Measurements from ENCODE around the gene C6orf118. TPM values are rescaled to one million over a fixed set of nuclear protein-coding genes. Genes with fewer than 3 reads are reported as not detected.

Gene C6orf118
- total and polyA plus RNA-seq, 7 donors = not detected

DNA sequence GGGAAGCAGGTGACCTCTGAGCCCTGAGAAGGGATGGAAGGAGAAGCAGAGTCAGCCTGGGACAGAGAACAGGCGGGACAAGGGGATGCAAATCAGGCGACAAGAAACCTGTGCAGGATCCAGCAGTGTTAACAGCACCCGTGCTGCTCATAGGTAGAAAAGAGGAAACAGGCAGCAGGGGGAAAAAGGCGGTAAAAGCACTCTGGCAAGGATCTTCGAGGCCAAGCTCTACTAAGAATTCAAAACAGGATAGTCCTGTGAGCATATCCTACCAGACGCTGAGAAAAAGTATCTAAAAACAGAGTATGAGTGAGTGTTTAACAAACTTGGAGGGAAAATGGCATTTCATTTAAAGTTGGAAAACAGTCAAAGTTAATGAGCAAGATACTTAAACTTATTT lies 16.7 kb downstream of the C6orf118 start:
- Histone ChIP-seq H3K27me3 (ENCODE audit: insufficient read depth in 3 of 3, low read length in 2 of 3) (no peaks in the 10 kb centered on the region), H3K27ac (no peak overlapping the region), H3K36me3 (ENCODE audit: insufficient read depth in 1 of 2, low read depth in 1 of 2) (no peaks in the 10 kb centered on the region), H3K4me1 (no peaks in the 10 kb centered on the region), H3K9me3 (no peaks in the 10 kb centered on the region), H3K4me3 (no peak overlapping the region)
- TF ChIP-seq, protein P1, sequence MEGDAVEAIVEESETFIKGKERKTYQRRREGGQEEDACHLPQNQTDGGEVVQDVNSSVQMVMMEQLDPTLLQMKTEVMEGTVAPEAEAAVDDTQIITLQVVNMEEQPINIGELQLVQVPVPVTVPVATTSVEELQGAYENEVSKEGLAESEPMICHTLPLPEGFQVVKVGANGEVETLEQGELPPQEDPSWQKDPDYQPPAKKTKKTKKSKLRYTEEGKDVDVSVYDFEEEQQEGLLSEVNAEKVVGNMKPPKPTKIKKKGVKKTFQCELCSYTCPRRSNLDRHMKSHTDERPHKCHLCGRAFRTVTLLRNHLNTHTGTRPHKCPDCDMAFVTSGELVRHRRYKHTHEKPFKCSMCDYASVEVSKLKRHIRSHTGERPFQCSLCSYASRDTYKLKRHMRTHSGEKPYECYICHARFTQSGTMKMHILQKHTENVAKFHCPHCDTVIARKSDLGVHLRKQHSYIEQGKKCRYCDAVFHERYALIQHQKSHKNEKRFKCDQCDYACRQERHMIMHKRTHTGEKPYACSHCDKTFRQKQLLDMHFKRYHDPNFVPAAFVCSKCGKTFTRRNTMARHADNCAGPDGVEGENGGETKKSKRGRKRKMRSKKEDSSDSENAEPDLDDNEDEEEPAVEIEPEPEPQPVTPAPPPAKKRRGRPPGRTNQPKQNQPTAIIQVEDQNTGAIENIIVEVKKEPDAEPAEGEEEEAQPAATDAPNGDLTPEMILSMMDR (IDR thresholded peaks at IDR 0.05) = no peak
- WGBS, 3 donors = 77 to 91% (median 79%) methylated on average over 6 of the region's 6 CpGs
- DNase-seq (no peak), ATAC-seq (no peak)
- intact Hi-C loops (cut with DNase I) = no loop called here

DNA sequence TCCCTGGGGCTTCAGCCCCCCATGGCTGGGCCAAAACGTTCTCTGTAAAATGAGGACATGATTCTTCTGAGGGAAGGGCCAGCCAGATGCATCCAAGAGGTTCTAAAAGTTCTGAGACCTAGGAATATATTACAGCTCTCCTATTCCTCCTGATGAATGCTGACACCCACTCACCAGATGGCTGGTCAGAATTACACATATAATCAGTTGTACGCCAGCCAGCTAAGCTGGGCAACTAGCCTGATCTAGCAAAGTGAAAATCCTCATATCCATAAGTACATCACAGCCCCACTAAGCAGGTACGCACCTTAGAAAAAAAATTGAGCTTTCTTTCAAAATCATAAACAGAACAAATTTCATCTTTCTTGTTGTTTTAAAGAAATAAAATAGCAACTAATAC lies 34.8 kb downstream of the C6orf118 start:
- Histone ChIP-seq H3K4me3 (no peak overlapping the region), H3K36me3 (ENCODE audit: insufficient read depth in 1 of 2, low read depth in 1 of 2) (no peaks in the 10 kb centered on the region), H3K27ac (no peak overlapping the region), H3K9me3 (no peaks in the 10 kb centered on the region), H3K4me1 (no peaks in the 10 kb centered on the region), H3K27me3 (ENCODE audit: insufficient read depth in 3 of 3, low read length in 2 of 3) (no peaks in the 10 kb centered on the region)
- ATAC-seq (no peak), DNase-seq (no peak)
- WGBS, 3 donors = 63 to 75% (median 74%) methylated on average over 3 of the region's 3 CpGs
- intact Hi-C loops (cut with DNase I) = no loop called here
- TF ChIP-seq, protein P1 (IDR thresholded peaks at IDR 0.05) = no peak

DNA sequence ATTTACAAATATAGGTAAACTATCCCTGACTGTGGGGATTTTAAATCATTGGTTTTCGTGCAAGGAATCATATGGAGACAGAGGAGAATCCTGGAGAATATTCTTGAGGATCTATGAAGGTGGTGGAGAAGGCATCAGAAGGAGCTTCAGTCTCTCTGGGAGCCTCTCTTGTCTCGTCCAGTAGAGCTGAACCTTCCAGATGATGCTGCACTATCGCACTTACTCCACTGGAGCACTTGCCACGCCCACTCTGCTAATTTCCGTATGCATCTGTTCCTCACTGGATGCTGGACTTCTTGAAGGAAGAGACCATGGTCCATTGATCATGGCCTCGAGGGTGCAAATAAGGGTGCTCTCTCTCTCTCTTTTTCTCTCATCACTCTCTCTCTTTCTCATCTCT lies 36.8 kb downstream of the C6orf118 start:
- Histone ChIP-seq H3K9me3 (no peaks in the 10 kb centered on the region), H3K27me3 (ENCODE audit: insufficient read depth in 3 of 3, low read length in 2 of 3) (no peaks in the 10 kb centered on the region), H3K36me3 (ENCODE audit: insufficient read depth in 1 of 2, low read depth in 1 of 2) (no peaks in the 10 kb centered on the region), H3K4me3 (no peak overlapping the region), H3K27ac (no peak overlapping the region), H3K4me1 (no peaks in the 10 kb centered on the region)
- TF ChIP-seq, protein P1 (IDR thresholded peaks at IDR 0.05) = no peak
- 70 to 77% (median 70%) methylated on average over 6 of the region's 6 CpGs for WGBS, 3 donors
- DNase-seq (no peak), ATAC-seq (no peak)
- intact Hi-C loops (cut with DNase I) = no loop called here

DNA sequence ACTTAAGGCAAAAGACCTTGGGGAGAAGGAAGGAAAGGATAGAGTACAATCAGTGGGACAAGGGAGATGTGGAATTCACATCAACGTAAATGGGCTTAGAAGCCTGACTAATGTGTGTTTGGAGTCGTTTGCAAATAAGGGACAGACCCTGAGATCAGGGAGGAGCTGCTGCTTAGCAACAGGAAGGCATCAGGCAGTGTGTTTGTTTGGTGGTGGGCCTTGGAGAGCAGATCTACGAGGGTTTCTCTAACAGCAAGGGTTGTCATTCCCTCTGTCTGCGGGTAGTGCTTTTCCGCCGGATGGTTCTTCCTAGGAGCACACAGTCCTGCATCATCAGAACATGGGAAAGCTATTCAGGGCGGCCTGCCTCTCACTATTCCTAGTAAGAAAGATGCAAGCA lies 40.4 kb downstream of the C6orf118 start:
- intact Hi-C loops (cut with DNase I) = no loop called here
- Histone ChIP-seq H3K9me3 (no peaks in the 10 kb centered on the region), H3K4me3 (no peak overlapping the region), H3K36me3 (ENCODE audit: insufficient read depth in 1 of 2, low read depth in 1 of 2) (no peaks in the 10 kb centered on the region), H3K27ac (no peak overlapping the region), H3K4me1 (no peaks in the 10 kb centered on the region), H3K27me3 (ENCODE audit: insufficient read depth in 3 of 3, low read length in 2 of 3) (no peaks in the 10 kb centered on the region)
- ATAC-seq = no peak
- TF ChIP-seq, protein P1 (IDR thresholded peaks at IDR 0.05) = no peak
- WGBS, 3 donors = 60 to 63% (median 63%) methylated on average over 7 of the region's 7 CpGs
- DNase-seq = no peak

DNA sequence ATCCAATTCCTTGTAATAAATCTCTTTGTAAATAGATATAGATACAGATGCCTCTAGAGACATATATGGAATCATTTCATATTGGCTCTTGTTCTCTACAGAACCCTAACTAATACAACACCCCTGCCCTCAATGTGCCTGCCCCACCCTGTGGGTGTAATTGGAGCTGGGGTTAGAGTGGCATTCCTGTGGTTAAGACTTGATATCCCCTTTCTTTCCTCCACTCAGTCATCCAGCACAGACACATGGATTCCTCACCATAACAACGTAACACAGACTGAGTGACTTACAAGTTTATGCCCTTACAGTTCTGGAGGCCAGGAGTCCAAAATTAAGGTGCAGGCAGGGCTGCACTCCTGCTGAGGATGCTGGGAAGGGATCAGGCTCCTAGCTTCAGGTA lies 42.8 kb downstream of the C6orf118 start:
- no peak overlapping the region for H3K27ac ChIP-seq
- DNase-seq (no peak), ATAC-seq (no peak)
- intact Hi-C loops (cut with DNase I) = no loop called here
- H3K9me3 ChIP-seq = no peaks in the 10 kb centered on the region
- no peaks in the 10 kb centered on the region for H3K36me3 ChIP-seq (ENCODE audit: insufficient read depth in 1 of 2, low read depth in 1 of 2)
- H3K4me1 ChIP-seq = no peaks in the 10 kb centered on the region
- 38 to 79% (median 53%) methylated on average over 1 of the region's 1 CpG for WGBS, 3 donors
- TF ChIP-seq, protein P1 (IDR thresholded peaks at IDR 0.05) = no peak
- H3K27me3 ChIP-seq (ENCODE audit: insufficient read depth in 3 of 3, low read length in 2 of 3) = no peaks in the 10 kb centered on the region
- no peak overlapping the region for H3K4me3 ChIP-seq
